Neuronal stem cell (in vitro differentiated cells): ENCODE measurements around the gene FBXL13.

Experiments
- DNase-seq: peaks from one replicate; pipeline ENCODE4 v3.0.0-alpha.2; 2013; ENCODE audit warnings: low spot score
- H2AFZ ChIP-seq: one replicate; pipeline ENCODE4 v1.6.1; 2013; ENCODE audit warnings: mild to moderate bottlenecking, low read length, inconsistent platforms
- H2AK5ac ChIP-seq: 2 replicates; pipeline ENCODE4 v1.6.1; 2013; ENCODE audit warnings: low read depth, mild to moderate bottlenecking, inconsistent platforms, low read length, moderate library complexity, mixed read lengths
- H2BK120ac ChIP-seq: 2 replicates; pipeline ENCODE4 v1.6.1; 2013; ENCODE audit warnings: low read depth, mild to moderate bottlenecking, inconsistent platforms, low read length, moderate library complexity, mixed read lengths
- H2BK12ac ChIP-seq: one replicate; pipeline ENCODE4 v1.6.1; 2013; ENCODE audit warnings: low read length, inconsistent platforms
- H2BK15ac ChIP-seq: 2 replicates; pipeline ENCODE4 v1.6.1; 2013; ENCODE audit warnings: mild to moderate bottlenecking, low read length, inconsistent platforms, mixed read lengths
- H2BK5ac ChIP-seq: one replicate; pipeline ENCODE4 v1.6.1; 2013; ENCODE audit warnings: inconsistent platforms, mild to moderate bottlenecking, low read length, moderate library complexity
- H3K14ac ChIP-seq: one replicate; pipeline ENCODE4 v1.6.1; 2013; ENCODE audit warnings: low read length, inconsistent platforms
- H3K18ac ChIP-seq: 2 replicates; pipeline ENCODE4 v1.6.1; 2013; ENCODE audit warnings: low read length, inconsistent platforms
- H3K23ac ChIP-seq: 2 replicates; pipeline ENCODE4 v1.6.1; 2013; ENCODE audit warnings: low read depth, mild to moderate bottlenecking, mixed read lengths, low read length, inconsistent platforms; ENCODE audit not compliant: poor library complexity
- H3K27ac ChIP-seq: replicated peaks from 3 replicates; pipeline ENCODE4 v1.5.1; 2013; ENCODE audit warnings: low read length, inconsistent platforms
- H3K27me3 ChIP-seq, 3 experiments: 2 replicates each; pipeline ENCODE4 v1.6.1; 2013; ENCODE audit warnings: low read length in 3 of 3, mild to moderate bottlenecking in 2 of 3, inconsistent platforms in 1 of 3, low read depth in 1 of 3, mixed read lengths in 1 of 3, moderate library complexity in 1 of 3; ENCODE audit not compliant: control insufficient read depth in 3 of 3, insufficient read depth in 3 of 3
- H3K36me3 ChIP-seq, 2 donors: replicated peaks in 1 of 2; 2 replicates each; pipeline ENCODE4 v1.6.1; 2013; ENCODE audit warnings: low read length in 2 of 2; ENCODE audit not compliant: control insufficient read depth in 2 of 2, insufficient read depth in 2 of 2
- H3K4ac ChIP-seq: 2 replicates; pipeline ENCODE4 v1.6.1; 2013; ENCODE audit warnings: inconsistent platforms, mild to moderate bottlenecking, low read length, moderate library complexity
- H3K4me1 ChIP-seq, 2 donors: 1 replicate in 1 of 2; 2 replicates in 1 of 2; pipeline ENCODE4 v1.6.1; 2013; ENCODE audit warnings: low read length in 2 of 2, low read depth in 1 of 2; ENCODE audit not compliant: control insufficient read depth in 2 of 2, insufficient read depth in 1 of 2
- H3K4me2 ChIP-seq: one replicate; pipeline ENCODE4 v1.6.1; 2013; ENCODE audit warnings: mild to moderate bottlenecking, low read length, inconsistent platforms; ENCODE audit not compliant: insufficient read depth, poor library complexity, severe bottlenecking
- H3K4me3 ChIP-seq, 2 donors: 2 replicates each; pipeline ENCODE4 v1.5.1; 2013; ENCODE audit warnings: low read length in 2 of 2, mild to moderate bottlenecking in 2 of 2, inconsistent platforms in 1 of 2, moderate library complexity in 1 of 2
- H3K79me1 ChIP-seq: one replicate; pipeline ENCODE4 v1.6.1; 2013; ENCODE audit warnings: low read depth, mild to moderate bottlenecking, inconsistent platforms, low read length, moderate library complexity
- H3K9ac ChIP-seq: one replicate; pipeline ENCODE4 v1.6.1; 2013; ENCODE audit warnings: mild to moderate bottlenecking, low read depth, low read length, inconsistent platforms; ENCODE audit not compliant: poor library complexity
- H3K9me3 ChIP-seq, 2 donors: replicated peaks in 1 of 2; 2 replicates each; pipeline versions ENCODE3 to v1.6.1; 2013; ENCODE audit warnings: low read length in 2 of 2, mild to moderate bottlenecking in 2 of 2, inconsistent platforms in 1 of 2, low read depth in 1 of 2, mixed read lengths in 1 of 2, moderate library complexity in 1 of 2; ENCODE audit not compliant: control insufficient read depth in 2 of 2, insufficient read depth in 1 of 2
- H4K8ac ChIP-seq: one replicate; pipeline ENCODE4 v1.6.1; 2013; ENCODE audit warnings: low read depth, mild to moderate bottlenecking, inconsistent platforms, low read length, moderate library complexity
- H4K91ac ChIP-seq: one replicate; pipeline ENCODE4 v1.6.1; 2013; ENCODE audit warnings: low read length, low read depth, mild to moderate bottlenecking, inconsistent platforms; ENCODE audit not compliant: poor library complexity
- WGBS, 2 donors: extraction: QIAGEN DNeasy Blood & Tissue Kit; methylation state at CpG; one replicate each; pipeline ENCODE4 v1.1.7; 2013; ENCODE audit warnings: missing lambda C conversion rate in 2 of 2, mixed read lengths in 1 of 2; ENCODE audit not compliant: insufficient read length in 2 of 2, insufficient replicate concordance in 1 of 2; ENCODE audit errors: extremely low coverage in 2 of 2; 5-methylcytosine and 5-hydroxymethylcytosine counted together

FBXL13 gene

DNA sequence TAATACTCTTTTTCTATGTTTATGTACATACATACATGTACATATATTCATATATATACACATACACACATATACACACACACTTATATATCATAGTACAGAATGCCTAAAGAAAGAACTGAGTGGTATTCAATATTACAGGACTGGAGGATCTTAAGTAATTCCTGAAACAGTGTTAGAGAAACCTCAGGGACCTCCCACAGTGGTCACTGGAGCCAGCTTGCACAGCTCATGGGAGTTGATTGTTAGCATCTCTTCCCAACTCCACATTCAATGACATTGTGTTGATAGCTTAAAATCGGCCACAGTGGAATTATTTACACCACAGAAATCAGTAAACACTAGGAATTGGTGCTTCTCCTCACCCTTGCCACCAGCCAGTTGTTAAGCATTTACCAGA, 155.8 kb downstream of the FBXL13 start:
- no peak overlapping the region for H2BK12ac ChIP-seq
- H2AK5ac ChIP-seq: no peak overlapping the region
- H3K4ac ChIP-seq: no peak overlapping the region
- no peaks in the 10 kb centered on the region for H3K79me1 ChIP-seq
- no peak overlapping the region for H3K4me2 ChIP-seq
- no peaks in the 10 kb centered on the region for H3K27me3 ChIP-seq
- H3K9me3 ChIP-seq: no peaks in the 10 kb centered on the region
- WGBS, 2 donors: no CpG with 5 or more reads among the region's 1 CpG
- no peak overlapping the region for H3K27ac ChIP-seq
- no peak overlapping the region for H3K14ac ChIP-seq
- no peak for DNase-seq
- no peak overlapping the region for H3K4me3 ChIP-seq
- no peaks in the 10 kb centered on the region for H3K4me1 ChIP-seq
- no peaks in the 10 kb centered on the region for H3K36me3 ChIP-seq
- H3K18ac ChIP-seq: no peak overlapping the region
- no peak overlapping the region for H2AFZ ChIP-seq
- H4K8ac ChIP-seq: no peak overlapping the region
- no peak overlapping the region for H2BK15ac ChIP-seq
- H3K9ac ChIP-seq: no peak overlapping the region
- no peak overlapping the region for H2BK120ac ChIP-seq
- H2BK5ac ChIP-seq: no peak overlapping the region
- H4K91ac ChIP-seq: no peak overlapping the region
- H3K23ac ChIP-seq: no peak overlapping the region

DNA sequence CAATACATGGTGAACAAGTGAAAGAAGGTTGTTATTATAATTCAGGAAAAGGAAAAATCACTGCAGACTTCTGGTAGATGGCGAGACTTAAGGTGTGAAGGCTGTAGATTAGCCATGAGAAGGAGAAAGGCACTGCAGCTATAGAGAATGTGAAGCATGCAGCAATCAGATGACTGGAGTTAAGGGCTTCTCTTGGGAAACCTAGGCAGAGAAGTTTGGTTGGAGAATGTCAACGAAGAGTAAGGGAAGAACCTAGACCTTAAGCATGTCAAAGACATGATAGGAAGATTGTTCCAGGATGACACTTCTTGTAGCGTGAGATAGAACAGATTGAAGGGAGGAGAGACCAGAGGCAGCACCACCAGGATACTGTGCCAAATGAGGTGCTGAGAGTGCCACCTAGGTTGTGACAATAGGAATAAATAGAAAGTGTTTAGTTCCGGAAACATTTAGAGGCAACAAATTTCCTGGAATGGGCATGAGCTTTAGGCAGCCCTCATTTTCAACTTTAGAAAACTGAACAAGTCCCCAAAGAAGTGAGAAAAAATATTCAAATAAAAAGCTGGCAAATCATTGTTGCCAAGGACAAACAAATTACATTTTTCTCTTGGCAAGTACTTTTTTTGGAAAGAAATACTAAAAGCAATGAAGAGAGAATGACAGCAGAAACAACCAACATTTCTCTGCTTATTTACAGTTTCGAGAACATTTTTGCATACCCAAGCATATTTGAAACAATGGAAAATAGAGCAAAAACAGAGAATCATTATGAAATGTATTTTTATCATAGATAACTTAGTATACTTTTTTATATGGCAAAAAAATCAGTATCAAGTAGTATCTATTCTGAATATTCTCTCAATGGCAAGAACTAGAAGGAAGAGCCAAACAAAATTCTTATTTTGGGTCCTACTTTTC, 156.9 kb downstream of the FBXL13 start:
- H3K36me3 ChIP-seq: no peaks in the 10 kb centered on the region
- H2AK5ac ChIP-seq: no peak overlapping the region
- H3K9me3 ChIP-seq: no peaks in the 10 kb centered on the region
- no peak overlapping the region for H3K23ac ChIP-seq
- no peak overlapping the region for H3K9ac ChIP-seq
- no peak overlapping the region for H3K4me2 ChIP-seq
- no peak overlapping the region for H2AFZ ChIP-seq
- peaks cover 0 to 2% of the 10 kb centered on the region in 2 donors for H3K4me1 ChIP-seq
- no peak overlapping the region for H3K14ac ChIP-seq
- no peak overlapping the region for H4K8ac ChIP-seq
- DNase-seq: no peak
- H3K27me3 ChIP-seq: no peaks in the 10 kb centered on the region
- H2BK120ac ChIP-seq: no peak overlapping the region
- H3K27ac ChIP-seq: no peak overlapping the region
- H3K18ac ChIP-seq: no peak overlapping the region
- WGBS, 2 donors: no CpG with 5 or more reads among the region's 5 CpGs
- no peak overlapping the region for H2BK12ac ChIP-seq
- H2BK15ac ChIP-seq: no peak overlapping the region
- no peak overlapping the region for H3K4ac ChIP-seq
- H3K4me3 ChIP-seq: no peak overlapping the region
- H4K91ac ChIP-seq: no peak overlapping the region
- H2BK5ac ChIP-seq: no peak overlapping the region
- H3K79me1 ChIP-seq: no peaks in the 10 kb centered on the region

DNA sequence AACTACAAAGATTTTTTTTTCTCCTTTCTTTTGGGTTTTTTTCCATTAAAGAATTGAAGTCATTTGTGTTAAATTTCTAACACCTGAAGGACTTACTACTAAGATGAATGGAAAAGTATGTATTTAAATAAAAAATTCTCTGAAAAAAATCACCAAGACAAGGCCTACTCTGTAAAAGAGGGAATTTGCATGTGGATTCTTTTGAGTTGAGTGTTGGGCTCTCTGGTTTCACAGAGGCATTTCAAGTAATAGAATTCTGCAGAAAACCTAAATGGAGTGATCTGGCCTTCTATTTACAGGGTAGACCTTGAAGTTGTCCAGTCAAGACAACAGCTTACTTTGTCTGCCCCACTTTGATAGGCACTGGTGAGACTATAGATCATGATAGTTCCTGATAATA, 157.7 kb downstream of the FBXL13 start:
- H3K27me3 ChIP-seq: no peaks in the 10 kb centered on the region
- H3K9me3 ChIP-seq: no peaks in the 10 kb centered on the region
- H2AFZ ChIP-seq: no peak overlapping the region
- no peak for DNase-seq
- no peak overlapping the region for H3K14ac ChIP-seq
- no peak overlapping the region for H3K9ac ChIP-seq
- no peak overlapping the region for H3K27ac ChIP-seq
- no peak overlapping the region for H3K4ac ChIP-seq
- no peak overlapping the region for H3K4me2 ChIP-seq
- H3K4me3 ChIP-seq: no peak overlapping the region
- H3K23ac ChIP-seq: no peak overlapping the region
- no peak overlapping the region for H2BK15ac ChIP-seq
- H3K18ac ChIP-seq: no peak overlapping the region
- no peak overlapping the region for H2BK5ac ChIP-seq
- no peak overlapping the region for H2BK120ac ChIP-seq
- no peak overlapping the region for H4K8ac ChIP-seq
- no peak overlapping the region for H2AK5ac ChIP-seq
- no peak overlapping the region for H4K91ac ChIP-seq
- H3K79me1 ChIP-seq: no peaks in the 10 kb centered on the region
- peaks cover 0 to 2% of the 10 kb centered on the region in 2 donors for H3K4me1 ChIP-seq
- H3K36me3 ChIP-seq: no peaks in the 10 kb centered on the region
- H2BK12ac ChIP-seq: no peak overlapping the region

DNA sequence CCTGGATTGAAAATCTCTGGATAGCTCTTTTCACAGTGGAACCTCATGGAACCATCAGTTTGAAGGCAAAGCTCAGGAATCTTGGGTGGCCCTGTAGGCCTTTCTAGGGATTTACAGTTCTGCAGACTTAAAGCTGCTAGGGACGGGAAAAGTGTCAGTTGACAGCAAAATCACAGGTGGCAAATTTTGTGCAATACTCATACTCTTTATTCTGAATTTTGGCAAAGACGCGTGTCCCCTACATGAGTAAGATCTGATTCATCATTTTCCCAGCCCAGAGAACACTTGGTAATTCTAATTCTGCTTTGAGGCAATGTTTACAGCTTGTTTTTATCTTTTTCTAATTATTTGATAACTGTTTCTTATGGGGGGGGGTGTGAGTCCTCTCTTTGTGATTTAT, 158.2 kb downstream of the FBXL13 start:
- H2AK5ac ChIP-seq: no peak overlapping the region
- H3K4ac ChIP-seq: no peak overlapping the region
- H2BK15ac ChIP-seq: no peak overlapping the region
- H3K18ac ChIP-seq: no peak overlapping the region
- no peak overlapping the region for H3K14ac ChIP-seq
- no peak overlapping the region for H3K4me2 ChIP-seq
- H3K9ac ChIP-seq: no peak overlapping the region
- H2BK5ac ChIP-seq: no peak overlapping the region
- no CpG with 5 or more reads among the region's 3 CpGs for WGBS, 2 donors
- no peaks in the 10 kb centered on the region for H3K9me3 ChIP-seq
- H3K36me3 ChIP-seq: no peaks in the 10 kb centered on the region
- H3K4me3 ChIP-seq: no peak overlapping the region
- H2BK120ac ChIP-seq: no peak overlapping the region
- no peaks in the 10 kb centered on the region for H3K79me1 ChIP-seq
- H2AFZ ChIP-seq: no peak overlapping the region
- no peak overlapping the region for H3K27ac ChIP-seq
- H3K4me1 ChIP-seq: peaks cover 0 to 2% of the 10 kb centered on the region in 2 donors
- no peak for DNase-seq
- no peak overlapping the region for H4K91ac ChIP-seq
- H2BK12ac ChIP-seq: no peak overlapping the region
- H4K8ac ChIP-seq: no peak overlapping the region
- H3K27me3 ChIP-seq: no peaks in the 10 kb centered on the region
- no peak overlapping the region for H3K23ac ChIP-seq
